SKM-1 treated with dmso at 0.1 percent for 144 hours (cell line): ENCODE data around the gene SPATA7.

Source experiments
- DNase-seq: peaks from one replicate; lab custom pipeline; 2025; ENCODE audit not compliant: unreplicated experiment; lab: John Stamatoyannopoulos, UW

SPATA7 gene

GRCh38 chr14:88417594-88417993 is 32.1 kb downstream of the SPATA7 start:
- no peak for DNase-seq

- DNase-seq: no peak
Measured at GRCh38 chr14:88420187-88420586, 34.7 kb downstream of the SPATA7 start.

- DNase-seq: no peak
Measured at GRCh38 chr14:88421286-88421685, 35.8 kb downstream of the SPATA7 start.

DNA sequence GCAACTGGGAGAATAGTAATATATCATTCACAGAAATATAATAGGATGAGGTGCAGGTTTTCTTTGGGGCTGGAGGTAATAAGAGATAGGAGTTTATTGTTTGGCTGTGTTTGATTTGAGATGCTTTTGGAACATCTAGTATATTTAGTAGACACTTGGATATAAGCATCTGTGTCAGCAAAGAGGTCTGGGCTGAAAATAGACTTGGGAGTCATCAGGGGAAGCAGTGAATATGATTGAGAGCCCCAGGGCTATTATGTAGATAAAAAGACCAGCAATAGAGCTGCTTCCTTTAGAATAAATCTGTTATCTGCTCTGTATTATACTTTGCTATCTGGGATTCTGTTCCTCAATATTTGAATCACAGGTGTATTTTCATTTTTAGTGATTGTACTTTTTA is 36.6 kb downstream of the SPATA7 start:
- no peak for DNase-seq

DNA sequence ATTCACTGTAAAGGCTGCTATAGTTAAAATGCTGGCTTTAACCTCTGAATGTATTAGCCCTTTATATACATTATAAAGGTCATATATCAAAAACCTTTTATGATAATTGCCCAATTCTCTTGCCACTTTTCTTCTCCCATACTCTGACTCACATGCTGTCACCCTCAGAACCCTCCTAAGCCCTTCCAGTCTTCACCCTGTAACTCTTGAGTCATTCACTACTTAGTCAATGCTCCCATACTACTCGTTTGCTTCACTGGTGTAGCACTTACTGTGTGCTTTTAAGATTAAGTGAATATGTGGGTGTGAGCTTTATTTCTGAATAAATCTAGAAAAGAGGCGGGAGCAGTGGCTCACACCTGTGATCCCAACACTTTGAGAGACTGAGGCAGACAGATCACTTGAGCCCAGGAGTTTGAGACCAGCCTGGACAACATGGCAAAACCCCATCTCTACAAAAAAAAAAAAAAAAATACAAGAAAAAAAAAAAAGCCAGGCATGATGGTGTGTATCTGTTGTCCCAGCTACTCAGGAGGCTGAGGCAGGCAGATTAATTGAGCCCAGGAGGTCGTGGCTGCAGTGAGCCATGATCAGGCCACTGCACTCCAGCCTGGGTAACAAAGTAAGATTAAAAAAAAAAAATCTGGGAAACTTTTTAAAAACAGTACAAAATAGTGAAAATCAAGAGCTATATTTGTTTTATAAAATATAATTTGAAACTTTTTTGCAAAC is 37.6 kb downstream of the SPATA7 start:
- DNase-seq: no peak

DNA sequence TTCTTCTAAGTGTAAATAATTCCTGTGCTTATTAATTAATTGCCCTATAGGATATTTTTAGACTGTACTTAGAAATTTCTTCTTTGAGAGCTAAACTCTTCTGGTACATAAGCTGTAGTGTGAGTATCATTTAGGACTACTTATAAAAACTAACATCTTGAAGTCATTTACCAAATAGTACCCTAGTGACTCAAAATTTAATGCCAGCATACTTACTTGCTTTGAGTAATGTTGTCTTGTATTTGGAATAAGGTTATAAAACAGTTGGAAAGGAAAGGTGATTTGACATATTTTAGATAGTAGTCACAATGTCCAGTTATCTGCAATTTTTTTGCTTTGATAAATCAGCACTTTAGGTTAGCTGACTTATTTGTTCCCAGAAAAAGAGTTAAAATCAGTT is 39.1 kb downstream of the SPATA7 start:
- no peak for DNase-seq

DNA sequence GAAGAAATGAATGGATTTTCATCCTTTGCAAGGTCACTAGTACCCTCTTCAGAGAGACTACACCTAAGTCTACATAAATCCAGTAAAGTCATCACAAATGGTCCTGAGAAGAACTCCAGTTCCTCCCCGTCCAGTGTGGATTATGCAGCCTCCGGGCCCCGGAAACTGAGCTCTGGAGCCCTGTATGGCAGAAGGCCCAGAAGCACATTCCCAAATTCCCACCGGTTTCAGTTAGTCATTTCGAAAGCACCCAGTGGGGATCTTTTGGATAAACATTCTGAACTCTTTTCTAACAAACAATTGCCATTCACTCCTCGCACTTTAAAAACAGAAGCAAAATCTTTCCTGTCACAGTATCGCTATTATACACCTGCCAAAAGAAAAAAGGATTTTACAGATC is 40.8 kb downstream of the SPATA7 start:
- DNase-seq: no peak

GRCh38 chr14:88430976-88431375 is 45.5 kb downstream of the SPATA7 start:
- DNase-seq: no peak

- DNase-seq: no peak
Measured at GRCh38 chr14:88437658-88438057, 52.2 kb downstream of the SPATA7 start.

GRCh38 chr14:88439088-88439487 is 53.6 kb downstream of the SPATA7 start:
- no peak for DNase-seq

- no peak for DNase-seq
Measured at GRCh38 chr14:88452231-88452630, 66.8 kb downstream of the SPATA7 start.

- no peak for DNase-seq
Measured at GRCh38 chr14:88454886-88455285, 69.4 kb downstream of the SPATA7 start.

DNA sequence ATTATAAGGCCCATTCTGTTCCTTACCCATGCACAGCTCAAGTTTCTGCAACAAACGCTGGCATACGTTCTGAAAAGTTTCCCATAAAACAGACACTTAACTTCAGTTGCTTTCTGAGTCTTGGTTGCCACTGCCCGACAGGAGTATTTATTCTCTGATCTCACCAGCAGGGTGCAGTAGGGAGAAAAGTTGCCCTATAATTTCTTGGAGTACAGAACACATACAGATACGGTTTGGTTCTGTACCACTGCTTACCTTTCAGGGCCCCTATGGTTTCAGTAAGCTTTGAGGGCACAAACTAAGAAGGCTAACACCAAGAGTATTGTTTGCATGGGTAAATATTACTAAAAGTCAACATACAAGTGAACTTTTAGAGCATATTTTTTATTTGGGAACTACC is 77.9 kb downstream of the SPATA7 start:
- peak; percentile 6 for DNase-seq

DNA sequence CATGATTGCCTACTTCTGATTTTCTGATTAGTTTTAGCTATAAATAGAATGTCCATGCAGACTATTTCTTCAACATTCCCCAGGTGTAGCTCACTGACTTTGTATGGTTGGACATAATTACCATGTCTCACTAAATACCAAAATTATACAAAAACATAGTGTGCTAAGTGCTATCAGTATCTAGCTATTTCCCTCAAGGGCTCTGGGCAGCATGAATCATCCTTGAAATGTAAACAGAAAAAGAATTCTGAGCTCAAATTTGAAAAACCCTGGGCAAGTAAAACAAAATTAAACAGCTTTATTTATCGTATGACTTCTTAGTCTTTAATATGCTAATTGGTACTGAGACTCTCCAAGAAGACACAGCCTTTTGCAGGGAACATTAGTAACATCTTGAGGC is 82.9 kb downstream of the SPATA7 start:
- no peak for DNase-seq

DNA sequence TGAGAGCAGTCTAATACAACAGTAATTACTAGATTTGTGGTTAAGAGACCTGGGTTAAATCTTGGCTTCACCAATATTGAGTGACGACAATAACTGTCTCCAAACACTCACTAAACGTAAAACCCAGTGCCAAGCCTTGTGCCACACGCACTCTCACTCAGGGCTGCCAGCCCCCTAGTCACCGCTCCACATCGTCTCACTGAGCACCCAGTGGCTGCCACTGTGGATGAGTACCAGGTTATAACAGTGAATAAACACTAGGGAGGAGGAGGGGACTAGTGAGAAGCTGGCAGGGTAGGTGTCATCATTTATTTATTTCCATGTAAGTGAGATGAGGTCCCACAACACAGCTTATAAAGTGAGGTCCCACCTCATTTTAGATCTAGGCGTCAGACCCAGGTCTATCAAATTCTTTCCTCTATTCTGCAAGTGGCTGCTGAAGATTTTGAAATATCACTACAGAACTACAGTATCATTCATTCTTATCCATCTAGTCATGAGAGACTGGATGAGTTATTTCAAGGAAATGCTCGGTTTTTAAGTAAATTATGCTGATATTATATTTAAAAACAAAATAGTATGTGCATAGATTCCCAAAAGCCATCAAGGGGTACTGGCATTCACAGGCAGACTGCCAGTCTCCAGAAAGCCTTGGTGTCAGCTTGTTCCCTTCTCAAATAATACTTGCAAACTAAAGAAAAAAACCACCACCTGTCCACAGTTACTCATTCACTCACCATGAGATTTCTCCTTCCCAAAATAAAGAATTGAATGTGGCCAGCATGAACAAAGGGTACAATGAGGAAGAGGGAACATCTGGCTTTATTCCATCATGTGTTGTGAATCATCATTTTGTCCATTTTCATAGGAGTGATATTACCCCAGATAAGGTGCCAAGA is 85.3 kb downstream of the SPATA7 start:
- DNase-seq: no peak

DNA sequence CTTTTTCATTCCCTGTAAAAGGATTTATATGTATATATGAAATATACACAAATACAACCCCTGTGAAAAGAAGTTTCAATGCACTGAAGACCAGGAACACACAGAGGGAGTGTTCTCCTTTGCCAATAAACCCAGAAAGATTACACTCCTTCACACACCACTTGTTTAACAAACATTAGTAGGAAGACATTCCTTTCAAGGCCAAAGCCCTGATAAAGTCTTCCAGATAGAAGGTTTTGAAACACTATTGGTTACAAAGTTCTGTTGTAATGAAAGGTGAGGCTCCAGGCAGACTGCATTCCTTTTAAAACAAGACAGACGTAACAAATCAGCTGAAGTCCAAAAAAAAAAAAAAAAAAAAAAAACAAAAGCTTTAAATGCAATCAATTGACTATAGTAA is 88.3 kb downstream of the SPATA7 start:
- DNase-seq: no peak

DNA sequence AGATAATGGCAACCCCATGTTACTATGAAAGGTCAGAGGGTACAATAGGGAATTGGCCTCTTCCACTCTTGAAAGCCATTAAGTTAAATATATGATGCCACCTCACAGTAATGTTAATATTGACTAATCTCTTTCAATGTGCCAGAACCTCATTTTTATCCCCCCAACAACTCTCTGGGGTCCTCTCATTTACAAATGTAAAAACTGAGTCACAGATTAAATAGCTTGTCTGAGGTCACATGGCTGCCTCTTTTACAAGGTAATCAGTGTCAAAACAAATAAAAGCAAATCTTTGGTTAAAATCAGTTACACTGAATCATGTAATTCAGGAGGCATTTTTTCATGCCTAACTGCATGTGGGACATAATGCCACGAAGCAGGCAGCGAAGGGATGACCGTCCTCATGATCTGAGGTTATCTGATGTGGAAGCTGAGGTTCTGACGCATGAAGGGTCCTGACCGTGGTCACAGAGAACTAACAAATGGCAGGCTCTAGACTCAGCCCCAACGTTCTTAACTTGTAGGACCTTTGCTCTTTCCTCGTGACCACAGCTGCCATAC is 90.8 kb downstream of the SPATA7 start:
- DNase-seq: no peak

DNA sequence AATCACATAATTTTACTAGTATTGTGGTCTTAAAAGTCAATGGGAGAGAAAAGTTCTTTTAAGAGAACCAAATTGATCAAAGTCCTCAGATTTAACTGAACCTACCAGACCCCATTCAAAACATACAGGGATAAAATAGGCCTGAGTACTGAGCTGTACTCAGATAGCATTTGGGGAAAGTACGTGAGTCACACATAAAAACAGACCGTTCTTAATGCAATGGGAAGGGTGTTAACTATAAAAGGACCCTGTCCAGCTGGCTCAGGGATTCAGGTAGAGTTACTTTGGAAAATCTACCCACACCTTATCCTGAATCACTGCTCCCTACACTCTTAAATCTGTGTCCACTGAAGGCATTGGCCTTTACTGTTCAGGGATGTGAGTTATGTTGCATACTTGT is 91.4 kb downstream of the SPATA7 start:
- DNase-seq: no peak

- no peak for DNase-seq
Measured at GRCh38 chr14:88477513-88478250, 92.2 kb downstream of the SPATA7 start.

DNA sequence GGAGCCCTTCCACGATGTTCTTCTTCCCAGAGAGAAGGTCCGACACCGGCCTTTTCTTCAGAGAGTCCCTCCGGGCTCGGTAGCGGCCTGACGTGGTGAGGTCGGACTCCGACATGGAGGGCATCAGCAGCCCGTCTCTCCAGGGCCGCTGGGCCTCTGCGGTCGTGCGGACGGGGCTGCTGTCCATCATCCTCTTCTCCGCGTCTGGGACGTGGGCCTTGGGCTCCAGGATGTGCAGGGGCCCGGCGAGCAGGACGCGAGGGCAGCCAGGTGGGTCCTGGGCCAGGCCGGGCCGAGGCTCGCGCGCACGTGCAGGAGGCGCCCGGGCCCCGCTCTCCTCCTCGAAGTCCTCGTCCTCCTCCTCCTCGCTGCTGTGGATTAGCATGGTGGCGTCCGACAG is 93.5 kb downstream of the SPATA7 start:
- DNase-seq: no peak

GRCh38 chr14:88479574-88479987 is 94.1 kb downstream of the SPATA7 start:
- DNase-seq: no peak
